Measurements from ENCODE around the gene SOCS3.

GRCh38 chr17:78349891-78350642 lies 9.8 kb downstream of the SOCS3 start:
- TF ChIP-seq CTCF (IDR thresholded peaks at IDR 0.05; ENCODE audit: low read depth, low read length, poor library complexity, severe bottlenecking) (peak; percentile 23), EZH2phosphoT487 (IDR thresholded peaks at IDR 0.05; ENCODE audit: borderline replicate concordance, low read length) (no peak)

Measured in DOHH2 (cell line).